Ascending aorta (tissue), 2 donors: ENCODE measurements around the gene COL9A1. TPM values are rescaled to one million over a fixed set of nuclear protein-coding genes. Genes with fewer than 3 reads are reported as not detected.
"Not testable (repeated sequence)": the region's sequence is repeated elsewhere in the genome, so short reads cannot be mapped to it uniquely, and the experiment has no call there.

Experiments used
- DNase-seq, 2 donors: peaks; one replicate each; pipeline ENCODE4 v3.0.0-alpha.2; 2019; ENCODE audit warnings: low spot score in 2 of 2
- H3K27ac ChIP-seq, 2 donors: fragments of 200-600 bp; sonication (generic); one replicate each; pipeline ENCODE4 v1.5.1; 2016 to 2017; ENCODE audit warnings: mild to moderate bottlenecking in 1 of 2
- H3K27me3 ChIP-seq: fragments of 200-600 bp; sonication (generic); one replicate; pipeline ENCODE4 v1.5.1; 2017
- H3K36me3 ChIP-seq, 2 donors: fragments of 200-600 bp; sonication (generic); one replicate each; pipeline ENCODE4 v1.5.1; 2016
- H3K4me1 ChIP-seq, 2 donors: fragments of 200-600 bp; sonication (generic); one replicate each; pipeline ENCODE4 v1.5.1; 2016 to 2017; ENCODE audit warnings: mild to moderate bottlenecking in 1 of 2
- H3K4me3 ChIP-seq, 2 donors: fragments of 200-600 bp; sonication (generic); one replicate each; pipeline ENCODE4 v1.5.1; 2016 to 2017; ENCODE audit warnings: mild to moderate bottlenecking in 1 of 2
- H3K9me3 ChIP-seq, 2 donors: fragments of 200-600 bp; sonication (generic); one replicate each; pipeline ENCODE4 v1.5.1; 2016
- intact Hi-C: fragments of 100-400 bp; cut with DNase I; formaldehyde crosslinking; loops from one replicate; pipeline ENCODE4 v1.15.1; 2023
- total RNA-seq: library from RNA; depleted of rRNA; stranded (reverse); fragments of >200 nt; gene quantifications from one replicate; pipeline ENCODE4 v1.1.0, GENCODE V29; 2016
- TF ChIP-seq, protein P1 (sequence below), 3 experiments: fragments of 200-600 bp in 2 of 3; fragments of 450-650 bp in 1 of 3; sonication (generic) in 2 of 3; IDR thresholded peaks; one replicate each; pipeline ENCODE4 v1.5.1; 2016 to 2019; ENCODE audit warnings: antibody characterized with exemption in 3 of 3, mild to moderate bottlenecking in 1 of 3, moderate library complexity in 1 of 3

COL9A1 gene
- total RNA-seq: 0.21 TPM

DNA sequence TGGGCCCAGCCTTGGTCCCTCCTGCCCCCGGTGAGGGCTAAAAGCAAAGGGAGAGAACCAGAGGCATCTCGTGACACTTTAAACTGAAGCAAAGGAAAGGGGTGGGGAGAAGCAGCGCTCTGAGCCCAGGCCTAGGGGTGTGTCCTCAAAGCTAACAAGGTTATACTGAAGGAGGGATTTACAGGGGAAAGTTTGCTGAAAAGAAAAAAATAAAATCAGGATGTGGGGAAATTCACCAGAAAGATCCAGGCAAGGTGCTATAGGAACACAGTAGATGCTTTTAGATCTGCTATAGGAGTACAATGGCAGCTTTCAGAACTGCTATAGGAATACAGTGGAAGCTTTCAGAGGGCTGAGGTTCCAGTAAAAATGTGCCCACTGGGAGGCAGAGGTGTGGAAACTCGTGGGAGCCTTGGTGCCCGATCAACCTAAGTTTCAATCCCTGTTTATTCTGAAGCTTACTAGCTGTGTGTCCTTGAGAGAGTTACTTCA is at the start of gene COL9A1:
TSS of gene COL9A1 (minus strand) at position 51 of the 492 bp plus-strand sequence. CDS start 160 bp downstream, outside the sequence.
- TF ChIP-seq, protein P1, sequence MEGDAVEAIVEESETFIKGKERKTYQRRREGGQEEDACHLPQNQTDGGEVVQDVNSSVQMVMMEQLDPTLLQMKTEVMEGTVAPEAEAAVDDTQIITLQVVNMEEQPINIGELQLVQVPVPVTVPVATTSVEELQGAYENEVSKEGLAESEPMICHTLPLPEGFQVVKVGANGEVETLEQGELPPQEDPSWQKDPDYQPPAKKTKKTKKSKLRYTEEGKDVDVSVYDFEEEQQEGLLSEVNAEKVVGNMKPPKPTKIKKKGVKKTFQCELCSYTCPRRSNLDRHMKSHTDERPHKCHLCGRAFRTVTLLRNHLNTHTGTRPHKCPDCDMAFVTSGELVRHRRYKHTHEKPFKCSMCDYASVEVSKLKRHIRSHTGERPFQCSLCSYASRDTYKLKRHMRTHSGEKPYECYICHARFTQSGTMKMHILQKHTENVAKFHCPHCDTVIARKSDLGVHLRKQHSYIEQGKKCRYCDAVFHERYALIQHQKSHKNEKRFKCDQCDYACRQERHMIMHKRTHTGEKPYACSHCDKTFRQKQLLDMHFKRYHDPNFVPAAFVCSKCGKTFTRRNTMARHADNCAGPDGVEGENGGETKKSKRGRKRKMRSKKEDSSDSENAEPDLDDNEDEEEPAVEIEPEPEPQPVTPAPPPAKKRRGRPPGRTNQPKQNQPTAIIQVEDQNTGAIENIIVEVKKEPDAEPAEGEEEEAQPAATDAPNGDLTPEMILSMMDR (IDR thresholded peaks at IDR 0.05): no peak
- H3K9me3 ChIP-seq: no peaks in the 10 kb centered on the region
- intact Hi-C loops: no loop called here
- no peak within 1 kb of the TSS for H3K27ac ChIP-seq
- DNase-seq: no peak
- no peaks in the 10 kb centered on the region for H3K4me1 ChIP-seq
- H3K4me3 ChIP-seq: no peak within 1 kb of the TSS
- no peaks in the 10 kb centered on the region for H3K36me3 ChIP-seq
- no peaks in the 10 kb centered on the region for H3K27me3 ChIP-seq

DNA sequence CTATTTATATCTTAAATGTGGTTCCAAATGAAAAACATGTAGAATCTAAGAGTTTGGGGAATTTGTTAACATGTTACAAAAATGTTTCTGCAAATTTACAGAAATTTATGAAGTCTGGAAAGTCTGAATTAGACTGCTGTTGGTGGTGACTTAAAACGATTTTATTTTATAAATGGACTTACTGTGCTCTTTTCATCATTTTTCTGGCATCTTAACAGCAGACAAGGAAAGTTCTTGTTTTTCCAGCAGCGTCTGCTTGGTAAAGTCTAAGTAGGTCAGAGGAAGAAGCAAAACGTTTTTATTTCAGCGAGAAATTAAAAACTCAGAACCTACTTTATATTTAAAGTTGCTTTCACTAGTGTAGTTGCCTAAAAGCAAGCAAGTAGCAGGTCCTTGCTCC is 48.6 kb upstream of the COL9A1 start:
- Histone ChIP-seq H3K4me3 (no peak overlapping the region), H3K27me3 (no peaks in the 10 kb centered on the region), H3K36me3 (no peaks in the 10 kb centered on the region), H3K4me1 (no peaks in the 10 kb centered on the region), H3K9me3 (no peaks in the 10 kb centered on the region), H3K27ac (no peak overlapping the region)
- intact Hi-C loops: no loop called here
- no peak for DNase-seq
- TF ChIP-seq, protein P1 (IDR thresholded peaks at IDR 0.05): no peak

DNA sequence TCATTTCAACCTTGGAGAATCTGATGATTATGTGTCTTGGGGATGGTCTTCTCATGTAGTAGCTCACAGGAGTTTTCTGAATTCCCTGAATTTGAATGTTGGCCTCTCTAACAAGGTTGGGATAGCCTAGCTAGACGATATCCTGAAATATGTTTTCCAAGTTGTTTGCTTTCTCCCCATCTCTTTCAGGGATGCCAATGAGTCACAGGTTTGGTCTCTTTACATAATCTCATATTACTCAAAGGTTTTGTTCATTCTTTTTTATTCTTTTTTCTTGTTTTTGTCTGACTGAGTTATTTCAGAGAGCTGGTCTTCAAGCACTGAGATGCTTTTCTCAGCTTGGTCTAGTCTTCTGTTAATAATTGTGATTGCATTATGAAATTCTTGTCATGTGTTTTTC is 42.7 kb upstream of the COL9A1 start:
- Histone ChIP-seq H3K36me3 (no peaks in the 10 kb centered on the region), H3K4me3 (no peak overlapping the region), H3K4me1 (no peaks in the 10 kb centered on the region), H3K27ac (no peak overlapping the region), H3K9me3 (no peaks in the 10 kb centered on the region), H3K27me3 (no peaks in the 10 kb centered on the region)
- TF ChIP-seq, protein P1 (IDR thresholded peaks at IDR 0.05): no peak
- intact Hi-C loops: no loop called here
- no peak for DNase-seq

DNA sequence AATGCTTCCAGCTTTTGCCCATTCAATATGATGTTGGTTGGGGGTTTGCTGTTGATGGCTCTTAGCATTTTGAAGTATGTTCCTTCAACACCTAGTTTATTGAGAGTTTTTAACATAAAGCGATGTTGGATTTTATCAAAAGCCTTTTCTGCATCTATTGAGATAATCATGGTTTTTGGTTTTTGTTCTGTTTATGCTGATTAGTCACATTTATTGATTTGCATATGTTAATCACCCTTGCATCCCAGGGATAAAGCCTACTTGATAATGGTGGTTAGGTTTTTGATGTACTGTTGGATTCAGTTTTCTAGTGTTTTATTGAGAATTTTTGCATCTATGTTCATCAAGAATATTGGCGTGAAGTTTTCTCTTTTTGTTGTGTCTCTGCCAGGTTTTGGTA is 40.4 kb upstream of the COL9A1 start:
- no peaks in the 10 kb centered on the region for H3K27me3 ChIP-seq
- H3K36me3 ChIP-seq: no peaks in the 10 kb centered on the region
- intact Hi-C loops: no loop called here
- no peak overlapping the region for H3K4me3 ChIP-seq
- H3K27ac ChIP-seq: no peak overlapping the region
- TF ChIP-seq, protein P1 (IDR thresholded peaks at IDR 0.05): no peak
- H3K9me3 ChIP-seq: peaks cover 0 to 4% of the 10 kb centered on the region in 2 donors
- no peaks in the 10 kb centered on the region for H3K4me1 ChIP-seq
- no peak for DNase-seq

DNA sequence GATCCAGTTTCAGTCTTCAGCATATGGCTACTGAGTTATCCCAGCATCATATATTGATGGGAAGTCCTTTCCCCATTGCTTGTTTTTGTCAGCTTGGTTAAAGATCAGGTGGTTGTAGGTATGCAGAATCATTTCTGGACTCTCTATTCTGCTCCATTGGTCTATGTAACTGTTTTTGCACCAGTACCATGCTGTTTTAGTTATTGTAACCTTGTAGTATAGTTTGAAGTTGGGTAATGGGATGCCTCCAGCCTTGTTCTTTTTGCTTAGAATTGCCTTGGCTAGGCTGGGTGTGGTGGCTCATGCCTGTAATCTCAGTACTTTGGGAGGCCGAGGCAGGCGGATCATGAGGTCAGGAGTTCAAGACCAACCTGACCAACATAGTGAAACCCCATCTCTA is 36.9 kb upstream of the COL9A1 start:
- H3K9me3 ChIP-seq, H3K27ac ChIP-seq, intact Hi-C loops, DNase-seq, H3K4me3 ChIP-seq, H3K36me3 ChIP-seq, H3K4me1 ChIP-seq, H3K27me3 ChIP-seq: not testable (repeated sequence)

DNA sequence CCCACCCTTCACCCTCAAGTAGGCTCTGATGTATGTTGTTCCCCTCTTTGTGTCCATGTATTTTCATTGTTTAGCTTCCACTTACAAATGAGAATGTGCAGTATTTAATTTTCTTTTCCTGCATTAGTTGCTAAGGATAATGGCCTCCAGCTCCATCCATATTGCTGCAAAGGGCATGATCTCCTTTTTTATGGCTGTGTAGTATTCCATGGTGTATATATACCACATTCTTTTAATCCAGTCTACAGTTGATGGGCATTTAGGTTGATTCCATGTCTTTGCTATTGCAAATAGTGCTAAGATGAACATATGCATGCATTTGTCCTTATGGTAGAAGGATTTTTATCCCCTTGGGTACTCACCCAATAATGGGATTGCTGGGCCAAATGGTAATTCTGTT is 35.9 kb upstream of the COL9A1 start:
- H3K9me3 ChIP-seq: peaks cover 0 to 4% of the 10 kb centered on the region in 2 donors
- no peaks in the 10 kb centered on the region for H3K36me3 ChIP-seq
- DNase-seq: no peak
- no peaks in the 10 kb centered on the region for H3K4me1 ChIP-seq
- intact Hi-C loops: no loop called here
- TF ChIP-seq, protein P1 (IDR thresholded peaks at IDR 0.05): no peak
- H3K4me3 ChIP-seq: no peak overlapping the region
- no peak overlapping the region for H3K27ac ChIP-seq
- no peaks in the 10 kb centered on the region for H3K27me3 ChIP-seq
